Stomach (tissue), 9 donors: ENCODE results near the gene ERC2. TPM values are rescaled to one million over a fixed set of nuclear protein-coding genes. Genes with fewer than 3 reads are reported as not detected.

Experiments
- DNase-seq, 2 donors: peaks; one replicate each; pipeline versions ENCODE4 v3.0.0 to v3.0.0-alpha.2; 2013 to 2019
- H3K27ac ChIP-seq, 5 donors: fragments of 200-600 bp in 4 of 5; sonication (generic) in 4 of 5; one replicate each; pipeline ENCODE4 v1.5.1; 2013 to 2019; ENCODE audit warnings: mild to moderate bottlenecking in 1 of 5, moderate library complexity in 1 of 5
- H3K27me3 ChIP-seq, 3 donors: fragments of 200-600 bp; sonication (generic); one replicate each; pipeline ENCODE4 v1.5.1; 2017 to 2019; ENCODE audit warnings: mixed run types in 1 of 3
- H3K36me3 ChIP-seq, 4 donors: fragments of 200-600 bp; sonication (generic); 1 replicate in 3 of 4; 2 replicates in 1 of 4; pipeline ENCODE4 v1.5.1; 2016 to 2019
- H3K4me1 ChIP-seq, 4 donors: fragments of 200-600 bp; sonication (generic); one replicate each; pipeline ENCODE4 v1.5.1; 2016 to 2019
- H3K4me3 ChIP-seq, 4 donors: fragments of 200-600 bp; sonication (generic) in 3 of 4; one replicate each; pipeline ENCODE4 v1.5.1; 2016 to 2019; ENCODE audit warnings: mild to moderate bottlenecking in 1 of 4
- H3K9me3 ChIP-seq, 4 donors: fragments of 200-600 bp; sonication (generic); one replicate each; pipeline ENCODE4 v1.5.1; 2016 to 2019
- EP300 ChIP-seq: sonication (generic); formaldehyde crosslinking; IDR thresholded peaks from one replicate; pipeline ENCODE4 v1.6.1; 2017; ENCODE audit warnings: antibody characterized with exemption
- POLR2A ChIP-seq, 4 donors: fragments of 450-650 bp; IDR thresholded peaks; one replicate each; pipeline ENCODE4 v1.6.1; 2016; ENCODE audit warnings: antibody characterized with exemption in 4 of 4, control low read depth in 2 of 4, mild to moderate bottlenecking in 1 of 4, moderate library complexity in 1 of 4
- POLR2AphosphoS5 ChIP-seq, 3 donors: sonication (generic); formaldehyde crosslinking; IDR thresholded peaks; one replicate each; pipeline ENCODE4 v1.6.1; 2016; ENCODE audit warnings: antibody characterized with exemption in 3 of 3
- WGBS, 5 donors: extraction: QIAGEN DNeasy Blood & Tissue Kit in 3 of 5; methylation state at CpG; one replicate each; pipeline versions ENCODE4 v1.1.5 to v1.1.7; 2013 to 2018; 5-methylcytosine and 5-hydroxymethylcytosine counted together
- intact Hi-C: fragments of 100-400 bp; cut with DNase I; formaldehyde crosslinking; loops from one replicate; pipeline ENCODE4 v1.15.1; 2023; ENCODE audit warnings: low total_unique reads
- polyA plus RNA-seq, 3 donors: library from polyadenylated mRNA; stranded (reverse); fragments of 200-250 nt; gene quantifications; one replicate each; pipeline ENCODE4 v1.2.3, GENCODE V29; 2013
- total RNA-seq, 5 donors: library from RNA; depleted of rRNA; stranded (reverse); fragments of >200 nt; gene quantifications; one replicate each; pipeline versions ENCODE4 v1.1.0 to v1.2.3, GENCODE V29; 2014 to 2016
- TF ChIP-seq, protein P1 (sequence below), 7 experiments: fragments of 450-650 bp in 4 of 7; fragments of 200-600 bp in 3 of 7; sonication (generic) in 3 of 7; IDR thresholded peaks; one replicate each; pipeline ENCODE4 v1.5.1; 2016 to 2019; ENCODE audit warnings: antibody characterized with exemption in 7 of 7, control low read depth in 2 of 7, mild to moderate bottlenecking in 1 of 7
- donor health status: healthy with polysubstance abuse.
- donor health status: Bipolar disorder and iron deficiency.
- donor health status: healthy.

ERC2 gene
- total and polyA plus RNA-seq, 8 donors: 0.43 to 3.1 (median 1.3) TPM; not detected in 2

DNA sequence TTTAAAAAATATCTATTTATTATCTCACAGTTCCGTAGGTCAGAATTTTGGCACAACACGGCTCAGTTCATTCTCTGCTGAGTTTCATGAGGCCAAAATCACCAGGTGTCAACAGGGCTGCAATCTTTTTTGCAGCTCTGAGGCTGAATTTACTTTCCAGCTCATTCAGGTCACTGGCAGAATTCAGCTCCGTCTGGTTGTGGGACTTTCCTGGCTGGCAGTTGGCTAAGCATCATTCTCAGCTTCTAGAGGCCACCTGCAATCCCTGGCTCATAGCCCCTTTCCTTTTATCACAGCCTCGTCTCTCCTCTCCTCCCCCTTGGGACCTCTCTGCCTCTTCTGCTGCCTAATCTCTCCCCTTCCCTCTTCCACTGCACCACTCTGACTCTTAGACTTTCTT is 807.1 kb downstream of the ERC2 start:
- no peaks in the 10 kb centered on the region for H3K27me3 ChIP-seq
- WGBS, 5 donors: 44 to 70% (median 55%) methylated on average over 4 of the region's 4 CpGs
- no peak for DNase-seq
- H3K4me3 ChIP-seq: no peak overlapping the region
- peaks cover 0 to 3% (median 0%) of the 10 kb centered on the region in 4 donors for H3K4me1 ChIP-seq
- no peak overlapping the region for H3K27ac ChIP-seq
- no peaks in the 10 kb centered on the region for H3K36me3 ChIP-seq
- intact Hi-C loops: no loop called here
- no peaks in the 10 kb centered on the region for H3K9me3 ChIP-seq
- TF ChIP-seq, protein P1, sequence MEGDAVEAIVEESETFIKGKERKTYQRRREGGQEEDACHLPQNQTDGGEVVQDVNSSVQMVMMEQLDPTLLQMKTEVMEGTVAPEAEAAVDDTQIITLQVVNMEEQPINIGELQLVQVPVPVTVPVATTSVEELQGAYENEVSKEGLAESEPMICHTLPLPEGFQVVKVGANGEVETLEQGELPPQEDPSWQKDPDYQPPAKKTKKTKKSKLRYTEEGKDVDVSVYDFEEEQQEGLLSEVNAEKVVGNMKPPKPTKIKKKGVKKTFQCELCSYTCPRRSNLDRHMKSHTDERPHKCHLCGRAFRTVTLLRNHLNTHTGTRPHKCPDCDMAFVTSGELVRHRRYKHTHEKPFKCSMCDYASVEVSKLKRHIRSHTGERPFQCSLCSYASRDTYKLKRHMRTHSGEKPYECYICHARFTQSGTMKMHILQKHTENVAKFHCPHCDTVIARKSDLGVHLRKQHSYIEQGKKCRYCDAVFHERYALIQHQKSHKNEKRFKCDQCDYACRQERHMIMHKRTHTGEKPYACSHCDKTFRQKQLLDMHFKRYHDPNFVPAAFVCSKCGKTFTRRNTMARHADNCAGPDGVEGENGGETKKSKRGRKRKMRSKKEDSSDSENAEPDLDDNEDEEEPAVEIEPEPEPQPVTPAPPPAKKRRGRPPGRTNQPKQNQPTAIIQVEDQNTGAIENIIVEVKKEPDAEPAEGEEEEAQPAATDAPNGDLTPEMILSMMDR (IDR thresholded peaks at IDR 0.05): no peak
- no peak for TF ChIP-seq POLR2AphosphoS5 (IDR thresholded peaks at IDR 0.05)
- TF ChIP-seq EP300: no peak

DNA sequence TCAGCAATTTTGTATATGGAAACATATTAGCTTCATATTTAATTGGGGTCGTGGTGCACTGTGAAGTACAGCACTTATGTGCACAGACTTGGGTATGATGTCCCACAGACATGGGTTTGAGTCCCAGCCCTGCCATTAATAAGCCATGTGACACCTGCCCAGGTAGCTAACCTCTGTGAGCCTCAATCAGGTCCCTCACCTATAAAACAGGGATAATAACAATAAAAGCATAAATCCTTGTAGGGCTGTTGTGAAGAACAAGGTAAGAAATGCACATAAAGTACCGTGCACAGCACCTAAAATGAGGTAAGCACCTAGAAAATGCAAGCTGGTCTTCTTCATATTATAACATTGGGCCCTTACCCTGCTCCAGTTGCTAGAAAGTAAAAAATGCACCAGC is 807.6 kb downstream of the ERC2 start:
- no peak for DNase-seq
- H3K4me3 ChIP-seq: no peak overlapping the region
- peaks cover 0 to 3% (median 0%) of the 10 kb centered on the region in 4 donors for H3K4me1 ChIP-seq
- no peak for TF ChIP-seq EP300
- TF ChIP-seq POLR2A (IDR thresholded peaks at IDR 0.05): no peak
- no peak for TF ChIP-seq POLR2AphosphoS5 (IDR thresholded peaks at IDR 0.05)
- TF ChIP-seq, protein P1 (IDR thresholded peaks at IDR 0.05): no peak
- no peaks in the 10 kb centered on the region for H3K36me3 ChIP-seq
- WGBS, 5 donors: 75 to 90% (median 85%) methylated on average over 2 of the region's 2 CpGs
- H3K27ac ChIP-seq: no peak overlapping the region
- no peaks in the 10 kb centered on the region for H3K9me3 ChIP-seq
- H3K27me3 ChIP-seq: no peaks in the 10 kb centered on the region
- intact Hi-C loops: no loop called here

DNA sequence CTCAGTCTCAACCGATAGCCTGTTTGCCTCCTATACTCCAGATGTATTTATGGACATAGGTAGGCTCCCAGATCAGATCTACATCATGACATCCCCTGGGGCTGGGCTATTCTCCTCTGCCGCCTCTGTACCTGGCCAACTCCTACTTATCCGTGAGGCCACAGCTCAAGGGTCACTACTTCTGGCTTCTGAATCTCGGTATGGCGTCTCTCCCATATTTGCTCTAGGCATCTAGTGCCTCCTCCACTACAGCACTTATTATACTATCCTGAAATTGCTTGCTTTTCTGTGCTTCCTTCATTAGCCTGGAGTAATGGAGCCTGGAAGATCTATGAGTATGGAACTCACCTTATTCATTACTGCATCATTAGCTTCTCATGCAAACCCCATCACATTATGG is 808.6 kb downstream of the ERC2 start:
- Histone ChIP-seq H3K27ac (no peak overlapping the region), H3K27me3 (no peaks in the 10 kb centered on the region), H3K36me3 (no peaks in the 10 kb centered on the region), H3K4me3 (no peak overlapping the region), H3K9me3 (no peaks in the 10 kb centered on the region), H3K4me1 (peaks cover 0 to 3% (median 0%) of the 10 kb centered on the region in 4 donors)
- WGBS, 5 donors: 88 to 95% (median 89%) methylated on average over 5 of the region's 5 CpGs
- DNase-seq: no peak
- intact Hi-C loops: no loop called here
- TF ChIP-seq, protein P1 (IDR thresholded peaks at IDR 0.05): no peak
- TF ChIP-seq EP300 (no peak), POLR2AphosphoS5 (IDR thresholded peaks at IDR 0.05) (no peak), POLR2A (IDR thresholded peaks at IDR 0.05) (no peak)

DNA sequence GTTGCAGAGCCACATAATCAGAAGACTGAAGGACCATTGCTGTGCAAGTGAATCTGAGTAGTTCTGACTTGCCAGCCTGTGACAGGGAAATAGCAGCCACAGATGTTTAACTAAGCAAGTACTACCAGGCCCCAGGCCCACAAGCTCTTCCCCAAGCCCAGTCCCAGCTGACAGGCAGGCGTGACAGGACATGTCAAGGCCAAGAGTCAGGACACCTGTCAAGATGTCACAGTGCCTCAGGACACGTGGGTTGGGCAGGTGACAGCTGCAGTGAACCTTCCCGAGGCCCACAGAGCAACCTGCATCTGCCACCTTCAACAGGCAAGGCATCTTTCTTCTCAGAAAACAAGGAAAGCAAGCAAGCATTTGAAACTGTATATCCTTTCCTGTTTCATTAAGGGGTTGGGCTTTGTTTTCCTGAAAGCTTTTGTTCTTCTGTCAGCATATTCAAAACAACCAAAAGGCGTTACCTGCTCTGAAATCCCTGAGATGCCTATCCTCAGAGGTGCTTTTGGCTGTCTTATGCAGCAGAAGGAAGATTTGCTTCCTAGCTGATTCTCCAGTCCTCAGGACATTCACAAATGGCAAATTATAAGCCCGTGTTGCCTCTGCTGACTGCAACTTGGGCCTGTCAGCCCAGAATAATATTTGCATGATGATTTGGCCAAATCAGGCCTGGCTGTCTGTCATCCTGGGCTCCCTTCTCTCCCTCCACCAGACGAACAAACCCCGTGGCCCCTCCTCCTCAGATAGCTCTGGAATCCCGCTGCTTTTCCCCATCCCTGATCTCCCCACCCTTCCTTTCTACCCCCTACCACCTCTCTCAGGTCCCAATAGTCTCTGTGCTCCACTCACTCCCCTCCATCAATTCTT is 809.3 kb downstream of the ERC2 start:
- Histone ChIP-seq H3K36me3 (no peaks in the 10 kb centered on the region), H3K4me1 (peaks cover 0 to 3% (median 0%) of the 10 kb centered on the region in 4 donors), H3K9me3 (no peaks in the 10 kb centered on the region), H3K27ac (no peak overlapping the region), H3K27me3 (no peaks in the 10 kb centered on the region), H3K4me3 (no peak overlapping the region)
- 66 to 92% (median 80%) methylated on average over 8 of the region's 8 CpGs for WGBS, 5 donors
- no peak for DNase-seq
- no peak for TF ChIP-seq EP300
- TF ChIP-seq, protein P1 (IDR thresholded peaks at IDR 0.05): no peak
- TF ChIP-seq POLR2AphosphoS5 (IDR thresholded peaks at IDR 0.05): no peak
- TF ChIP-seq POLR2A (IDR thresholded peaks at IDR 0.05): no peak
- intact Hi-C loops: no loop called here
